Cardiac muscle cell (in vitro differentiated cells and primary cell): ENCODE data around the gene DDA1. TPM values are rescaled to one million over a fixed set of nuclear protein-coding genes. Genes with fewer than 3 reads are reported as not detected.

Experiments used
- DNase-seq, 2 donors: peaks; one replicate each; pipeline versions ENCODE4 v3.0.0 to v3.0.0-alpha.2; 2010 to 2017; ENCODE audit warnings: low read depth in 1 of 2, low spot score in 1 of 2
- H3K27ac ChIP-seq: fragments of 200-600 bp; sonication (generic); 2 replicates; pipeline ENCODE4 v1.5.1; 2016
- H3K27me3 ChIP-seq: fragments of 200-600 bp; sonication (generic); 2 replicates; pipeline ENCODE4 v1.6.0; 2016; ENCODE audit warnings: control low read depth
- H3K36me3 ChIP-seq: fragments of 200-600 bp; sonication (generic); 2 replicates; pipeline ENCODE4 v1.5.1; 2016; ENCODE audit warnings: control low read depth
- H3K4me1 ChIP-seq: fragments of 200-600 bp; sonication (generic); 2 replicates; pipeline ENCODE4 v1.8.1; 2017; ENCODE audit warnings: low read depth, mild to moderate bottlenecking, mixed run types
- H3K4me3 ChIP-seq: fragments of 200-600 bp; sonication (generic); 2 replicates; pipeline ENCODE4 v1.5.1; 2016; ENCODE audit warnings: mild to moderate bottlenecking
- H3K9me3 ChIP-seq: fragments of 200-600 bp; sonication (generic); 2 replicates; pipeline ENCODE4 v1.5.1; 2017; ENCODE audit warnings: low read depth, mild to moderate bottlenecking, control low read depth
- polyA plus RNA-seq: library from polyadenylated mRNA; unstranded; fragments of >200 nt; fragmentation: Nextera tagmentation; extraction: Ambion mirVana; gene quantifications from 2 replicates; pipeline ENCODE4 v1.2.1, GENCODE V29; 2016
- total RNA-seq: library from RNA; depleted of rRNA; stranded (reverse); fragments of >200 nt; gene quantifications from 2 replicates; pipeline ENCODE4 v1.2.3, GENCODE V29; 2016
- TF ChIP-seq, protein P1 (sequence below): IDR thresholded peaks from 2 replicates; pipeline ENCODE4 v1.5.1; 2012; ENCODE audit warnings: low read depth, mild to moderate bottlenecking, low read length

DDA1 gene
- total and polyA plus RNA-seq, 2 experiments from 2014 or later, result 45.4 to 53.3 TPM

DNA sequence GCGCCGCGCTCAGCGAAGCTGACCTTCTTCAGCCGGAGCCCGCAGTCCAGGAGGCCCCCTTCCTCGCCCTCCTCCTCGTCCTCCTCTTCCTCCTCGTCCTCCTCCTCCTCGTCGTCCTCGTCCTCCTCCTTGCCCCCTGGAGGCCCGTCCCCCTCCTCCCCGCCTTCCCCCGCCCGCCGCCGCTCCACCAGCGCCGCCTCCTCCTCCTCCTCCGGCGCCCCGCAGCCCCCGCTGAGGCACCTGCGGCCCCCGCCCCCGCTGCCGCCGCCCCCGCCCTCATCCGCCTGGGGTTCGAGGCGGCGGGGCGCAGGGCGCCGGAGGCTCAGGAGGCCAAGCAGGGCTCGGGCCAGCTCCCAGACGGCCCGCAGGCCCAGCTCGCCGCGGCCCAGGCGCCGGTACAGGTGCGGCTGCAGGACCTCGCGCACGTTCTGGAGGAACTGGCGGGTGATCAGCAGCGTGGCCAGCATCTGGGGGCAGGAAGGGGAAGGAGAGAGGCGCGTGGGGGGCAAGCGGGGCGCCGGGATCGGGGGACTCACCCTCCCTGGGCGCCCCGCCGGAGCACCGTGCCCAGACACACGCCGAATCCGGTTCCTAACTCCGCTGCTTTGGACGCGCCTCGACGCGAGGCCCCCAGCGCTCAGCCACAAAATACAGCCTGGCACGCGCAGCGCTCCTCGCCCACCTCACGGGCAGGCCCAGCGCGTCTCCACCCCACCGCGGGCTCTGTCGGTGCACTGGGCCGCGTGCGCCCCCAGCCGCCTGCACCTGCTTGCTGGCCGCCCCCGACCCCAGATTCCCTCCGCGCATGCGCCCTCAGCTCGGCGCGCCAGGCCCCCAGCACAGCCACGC lies 19.4 kb downstream of the DDA1 start:
- no peak for DNase-seq

DNA sequence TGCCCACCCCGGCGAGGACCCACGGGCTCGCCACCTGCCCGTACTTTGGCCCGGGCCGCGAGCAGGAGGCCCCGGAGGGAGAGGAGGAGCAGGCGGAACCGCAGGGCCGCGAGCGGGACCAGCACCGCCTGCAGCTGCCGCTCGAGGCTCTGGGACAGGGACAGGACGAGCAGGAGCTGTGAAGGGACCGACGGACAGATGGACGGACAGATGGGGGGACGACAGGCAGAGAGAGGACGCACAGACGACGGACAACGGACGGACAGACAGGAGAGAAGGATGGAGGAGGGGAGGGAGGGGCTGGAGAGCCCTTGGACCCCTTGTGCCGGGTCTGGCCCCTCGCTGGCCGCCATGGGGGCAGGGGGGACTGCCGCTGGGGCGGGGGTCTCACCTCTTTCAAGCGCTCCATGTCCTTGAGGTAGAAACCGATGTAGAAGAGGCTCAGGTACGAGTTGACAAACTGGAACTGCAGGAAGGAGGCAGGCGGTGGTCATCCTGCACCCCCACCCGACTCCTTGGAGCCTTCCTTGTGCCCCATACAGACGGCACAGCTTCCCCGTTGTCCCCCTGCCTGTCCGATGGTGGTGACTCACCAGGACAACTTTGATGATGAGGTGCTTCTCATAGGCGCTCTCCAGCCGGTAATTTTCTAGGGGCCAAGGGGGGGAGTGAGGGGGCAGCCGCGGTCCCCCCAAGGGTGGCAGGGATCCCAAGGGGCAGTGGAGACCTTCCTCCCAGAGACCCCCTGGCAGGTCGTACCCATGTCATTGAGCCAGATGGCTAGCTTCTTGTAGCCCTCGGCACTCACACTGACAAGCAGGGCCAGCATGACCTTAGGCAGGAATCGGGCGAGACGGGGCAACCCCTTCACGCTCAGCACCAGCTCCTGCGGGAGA lies 20.3 kb downstream of the DDA1 start:
- peaks cover 4% of the 10 kb centered on the region for H3K4me1 ChIP-seq
- H3K36me3 ChIP-seq, result no peaks in the 10 kb centered on the region
- H3K27me3 ChIP-seq, result peaks cover 13% of the 10 kb centered on the region
- no peak for DNase-seq
- no peaks in the 10 kb centered on the region for H3K9me3 ChIP-seq
- no peak overlapping the region for H3K27ac ChIP-seq
- TF ChIP-seq, protein P1, sequence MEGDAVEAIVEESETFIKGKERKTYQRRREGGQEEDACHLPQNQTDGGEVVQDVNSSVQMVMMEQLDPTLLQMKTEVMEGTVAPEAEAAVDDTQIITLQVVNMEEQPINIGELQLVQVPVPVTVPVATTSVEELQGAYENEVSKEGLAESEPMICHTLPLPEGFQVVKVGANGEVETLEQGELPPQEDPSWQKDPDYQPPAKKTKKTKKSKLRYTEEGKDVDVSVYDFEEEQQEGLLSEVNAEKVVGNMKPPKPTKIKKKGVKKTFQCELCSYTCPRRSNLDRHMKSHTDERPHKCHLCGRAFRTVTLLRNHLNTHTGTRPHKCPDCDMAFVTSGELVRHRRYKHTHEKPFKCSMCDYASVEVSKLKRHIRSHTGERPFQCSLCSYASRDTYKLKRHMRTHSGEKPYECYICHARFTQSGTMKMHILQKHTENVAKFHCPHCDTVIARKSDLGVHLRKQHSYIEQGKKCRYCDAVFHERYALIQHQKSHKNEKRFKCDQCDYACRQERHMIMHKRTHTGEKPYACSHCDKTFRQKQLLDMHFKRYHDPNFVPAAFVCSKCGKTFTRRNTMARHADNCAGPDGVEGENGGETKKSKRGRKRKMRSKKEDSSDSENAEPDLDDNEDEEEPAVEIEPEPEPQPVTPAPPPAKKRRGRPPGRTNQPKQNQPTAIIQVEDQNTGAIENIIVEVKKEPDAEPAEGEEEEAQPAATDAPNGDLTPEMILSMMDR, result no peak
- no peak overlapping the region for H3K4me3 ChIP-seq

More for the DNA sequence above, 19.4 kb downstream of the DDA1 start:
- peaks cover 4% of the 10 kb centered on the region for H3K4me1 ChIP-seq
- H3K27me3 ChIP-seq, result peaks cover 13% of the 10 kb centered on the region
- TF ChIP-seq, protein P1, result no peak
- H3K4me3 ChIP-seq, result peak overlapping the region; percentile 48
- no peak overlapping the region for H3K27ac ChIP-seq
- no peaks in the 10 kb centered on the region for H3K36me3 ChIP-seq
- H3K9me3 ChIP-seq, result no peaks in the 10 kb centered on the region

- Histone ChIP-seq H3K36me3 (no peaks in the 10 kb centered on the region), H3K9me3 (no peaks in the 10 kb centered on the region), H3K27ac (no peak overlapping the region), H3K4me1 (peaks cover 4% of the 10 kb centered on the region), H3K4me3 (no peak overlapping the region), H3K27me3 (peaks cover 13% of the 10 kb centered on the region)
- no peak for DNase-seq
- TF ChIP-seq, protein P1, result no peak
Measured at GRCh38 chr19:17330262-17331044, 21.1 kb downstream of the DDA1 start.

DNA sequence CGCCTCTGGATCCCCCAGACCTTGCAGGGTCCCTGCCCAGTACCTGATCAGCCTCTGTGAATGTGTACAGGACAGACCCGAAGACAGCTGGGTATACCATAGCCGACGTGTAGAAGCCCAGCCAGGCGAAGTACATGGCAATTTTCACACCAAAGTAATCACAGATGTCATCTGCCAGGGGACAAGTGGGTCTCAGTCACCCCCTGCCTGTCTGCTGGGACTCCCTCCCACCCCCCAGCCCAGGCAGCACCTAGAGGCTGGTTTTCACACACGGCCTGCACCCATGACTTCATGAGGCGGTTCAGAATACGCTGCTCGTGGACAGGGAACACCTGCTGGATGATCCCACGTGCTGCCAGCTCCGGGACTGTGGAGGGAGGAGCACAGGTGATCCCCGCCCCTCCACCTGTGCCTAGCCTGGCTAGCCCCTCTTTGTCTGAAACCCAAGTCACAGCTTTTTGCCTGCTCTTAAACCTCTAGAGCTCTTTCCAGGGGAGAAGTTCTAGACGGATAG lies 21.7 kb downstream of the DDA1 start:
- H3K4me1 ChIP-seq, result peaks cover 4% of the 10 kb centered on the region
- DNase-seq, result no peak
- peaks cover 13% of the 10 kb centered on the region for H3K27me3 ChIP-seq
- H3K4me3 ChIP-seq, result no peak overlapping the region
- no peaks in the 10 kb centered on the region for H3K36me3 ChIP-seq
- no peak overlapping the region for H3K27ac ChIP-seq
- TF ChIP-seq, protein P1, result no peak
- H3K9me3 ChIP-seq, result no peaks in the 10 kb centered on the region

DNA sequence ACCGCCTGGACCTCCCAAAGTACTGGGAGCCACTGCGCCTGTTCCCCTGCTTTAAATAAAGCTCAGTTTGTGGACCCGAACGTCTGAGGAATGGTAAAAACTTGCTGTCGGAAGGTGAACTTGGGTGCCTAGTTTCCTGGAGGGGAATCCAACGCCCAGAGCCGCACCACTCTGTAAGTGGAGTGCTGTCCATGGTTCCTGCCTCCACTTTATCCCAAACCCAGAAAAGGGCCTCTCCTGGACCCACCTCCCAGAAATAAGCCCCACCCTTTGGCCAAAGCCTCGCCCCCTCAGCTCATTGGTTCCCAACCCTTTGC lies 23.0 kb downstream of the DDA1 start:
- H3K9me3 ChIP-seq, result no peaks in the 10 kb centered on the region
- TF ChIP-seq, protein P1, result no peak
- H3K4me1 ChIP-seq, result peaks cover 2% of the 10 kb centered on the region
- DNase-seq, result no peak
- H3K27ac ChIP-seq, result no peak overlapping the region
- H3K27me3 ChIP-seq, result peaks cover 13% of the 10 kb centered on the region
- H3K36me3 ChIP-seq, result no peaks in the 10 kb centered on the region
- no peak overlapping the region for H3K4me3 ChIP-seq
